Activated CD4-positive, alpha-beta T cell treated with anti-CD3 and anti-CD28 coated beads, Interleukin-2, amount 10 ng/mL, durations not matched to agents 7 days and 5 days (primary cell): ENCODE results near the gene NTM. TPM values are rescaled to one million over a fixed set of nuclear protein-coding genes. Genes with fewer than 3 reads are reported as not detected.

Source experiments
- CTCF ChIA-PET: fragments of 350-600 bp; sonication (Branson Sonifier 250); formaldehyde crosslinking; loops from one replicate; lab custom pipeline; 2021; ENCODE audit warnings: antibody characterized with exemption; lab: Charles Lee
- POLR2A ChIA-PET: fragments of 350-600 bp; sonication (Branson Sonifier 250); formaldehyde crosslinking; loops from one replicate; lab custom pipeline; 2021; ENCODE audit warnings: antibody characterized with exemption; lab: Charles Lee
- DNase-seq: peaks from one replicate; pipeline ENCODE4 v3.0.0-alpha.2; 2020
- H3K27ac Mint-ChIP-seq: one replicate; pipeline ENCODE4 v1.8.0; 2021; ENCODE audit warnings: mild to moderate bottlenecking, moderate library complexity, mixed read lengths
- H3K27me3 Mint-ChIP-seq: one replicate; pipeline ENCODE4 v1.8.0; 2021; ENCODE audit warnings: mixed read lengths
- H3K36me3 Mint-ChIP-seq: one replicate; pipeline ENCODE4 v1.8.0; 2021; ENCODE audit warnings: low read depth, mixed read lengths
- H3K4me1 Mint-ChIP-seq: one replicate; pipeline ENCODE4 v1.8.0; 2021; ENCODE audit warnings: mixed read lengths
- H3K4me3 Mint-ChIP-seq: one replicate; pipeline ENCODE4 v1.8.0; 2021; ENCODE audit warnings: mild to moderate bottlenecking, moderate library complexity, mixed read lengths
- H3K9me3 Mint-ChIP-seq: one replicate; pipeline ENCODE4 v1.8.0; 2021; ENCODE audit warnings: mixed read lengths
- total RNA-seq, 2 experiments: library from RNA; stranded (reverse); gene quantifications; one replicate each; pipeline ENCODE4 v1.2.3, GENCODE V29; 2021

NTM gene
- total RNA-seq, 2 experiments from 2014 or later, result not detected

- H3K9me3 Mint-ChIP-seq, result no peaks in the 10 kb centered on the region
- H3K4me3 Mint-ChIP-seq, result no peak overlapping the region
- no peak for DNase-seq
- H3K4me1 Mint-ChIP-seq, result no peaks in the 10 kb centered on the region
- no peak overlapping the region for H3K27ac Mint-ChIP-seq
- POLR2A ChIA-PET, result no interaction called here
- CTCF ChIA-PET, result no interaction called here
- no peaks in the 10 kb centered on the region for H3K27me3 Mint-ChIP-seq
- H3K36me3 Mint-ChIP-seq, result no peaks in the 10 kb centered on the region
Observed at GRCh38 chr11:131845255-131845654, 474.8 kb downstream of the NTM start.

GRCh38 chr11:131849485-131849884 lies 479.1 kb downstream of the NTM start:
- H3K4me3 Mint-ChIP-seq, result no peak overlapping the region
- H3K27ac Mint-ChIP-seq, result no peak overlapping the region
- H3K9me3 Mint-ChIP-seq, result no peaks in the 10 kb centered on the region
- DNase-seq, result no peak
- no peaks in the 10 kb centered on the region for H3K27me3 Mint-ChIP-seq
- no peaks in the 10 kb centered on the region for H3K4me1 Mint-ChIP-seq
- CTCF ChIA-PET, result no interaction called here
- H3K36me3 Mint-ChIP-seq, result no peaks in the 10 kb centered on the region
- POLR2A ChIA-PET, result no interaction called here

- no peak overlapping the region for H3K27ac Mint-ChIP-seq
- POLR2A ChIA-PET, result no interaction called here
- CTCF ChIA-PET, result interaction anchor here (1.3 kb wide), 1 partner anchor 21 kb away, joined by 3 read pairs; no protein-coding TSS in a partner anchor
- H3K27me3 Mint-ChIP-seq, result no peaks in the 10 kb centered on the region
- no peak for DNase-seq
- H3K4me1 Mint-ChIP-seq, result no peaks in the 10 kb centered on the region
- H3K9me3 Mint-ChIP-seq, result no peaks in the 10 kb centered on the region
- H3K4me3 Mint-ChIP-seq, result no peak overlapping the region
- H3K36me3 Mint-ChIP-seq, result no peaks in the 10 kb centered on the region
Observed at GRCh38 chr11:131850507-131850906, 480.1 kb downstream of the NTM start.

- POLR2A ChIA-PET, result no interaction called here
- H3K9me3 Mint-ChIP-seq, result no peaks in the 10 kb centered on the region
- no peak for DNase-seq
- no peak overlapping the region for H3K4me3 Mint-ChIP-seq
- no peak overlapping the region for H3K27ac Mint-ChIP-seq
- CTCF ChIA-PET, result no interaction called here
- no peaks in the 10 kb centered on the region for H3K36me3 Mint-ChIP-seq
- no peaks in the 10 kb centered on the region for H3K4me1 Mint-ChIP-seq
- H3K27me3 Mint-ChIP-seq, result no peaks in the 10 kb centered on the region
Observed at GRCh38 chr11:131851964-131852755, 481.7 kb downstream of the NTM start.

GRCh38 chr11:131852757-131853156 lies 482.3 kb downstream of the NTM start:
- Mint-ChIP-seq H3K27ac (no peak overlapping the region), H3K4me3 (no peak overlapping the region), H3K36me3 (no peaks in the 10 kb centered on the region), H3K4me1 (no peaks in the 10 kb centered on the region), H3K9me3 (no peaks in the 10 kb centered on the region), H3K27me3 (no peaks in the 10 kb centered on the region)
- DNase-seq, result no peak
- ChIA-PET POLR2A (no interaction called here), CTCF (no interaction called here)

GRCh38 chr11:131854391-131854790 lies 484.0 kb downstream of the NTM start:
- ChIA-PET CTCF (no interaction called here), POLR2A (no interaction called here)
- H3K9me3 Mint-ChIP-seq, result no peaks in the 10 kb centered on the region
- no peak for DNase-seq
- no peak overlapping the region for H3K4me3 Mint-ChIP-seq
- H3K36me3 Mint-ChIP-seq, result no peaks in the 10 kb centered on the region
- H3K27ac Mint-ChIP-seq, result no peak overlapping the region
- no peaks in the 10 kb centered on the region for H3K27me3 Mint-ChIP-seq
- no peaks in the 10 kb centered on the region for H3K4me1 Mint-ChIP-seq

GRCh38 chr11:131855320-131855719 lies 484.9 kb downstream of the NTM start:
- ChIA-PET POLR2A (no interaction called here), CTCF (no interaction called here)
- Mint-ChIP-seq H3K9me3 (no peaks in the 10 kb centered on the region), H3K27ac (no peak overlapping the region), H3K4me1 (no peaks in the 10 kb centered on the region), H3K27me3 (no peaks in the 10 kb centered on the region), H3K4me3 (no peak overlapping the region), H3K36me3 (no peaks in the 10 kb centered on the region)
- no peak for DNase-seq

- Mint-ChIP-seq H3K4me3 (no peak overlapping the region), H3K27me3 (no peaks in the 10 kb centered on the region), H3K27ac (no peak overlapping the region), H3K9me3 (no peaks in the 10 kb centered on the region), H3K4me1 (no peaks in the 10 kb centered on the region), H3K36me3 (no peaks in the 10 kb centered on the region)
- ChIA-PET CTCF (no interaction called here), POLR2A (no interaction called here)
- no peak for DNase-seq
Observed at GRCh38 chr11:131857246-131857645, 486.8 kb downstream of the NTM start.

GRCh38 chr11:131858505-131858904 lies 488.1 kb downstream of the NTM start:
- H3K27me3 Mint-ChIP-seq, result no peaks in the 10 kb centered on the region
- H3K27ac Mint-ChIP-seq, result no peak overlapping the region
- CTCF ChIA-PET, result no interaction called here
- POLR2A ChIA-PET, result no interaction called here
- no peaks in the 10 kb centered on the region for H3K9me3 Mint-ChIP-seq
- no peaks in the 10 kb centered on the region for H3K4me1 Mint-ChIP-seq
- H3K36me3 Mint-ChIP-seq, result no peaks in the 10 kb centered on the region
- no peak overlapping the region for H3K4me3 Mint-ChIP-seq
- no peak for DNase-seq

GRCh38 chr11:131859538-131860210 lies 489.3 kb downstream of the NTM start:
- Mint-ChIP-seq H3K4me1 (no peaks in the 10 kb centered on the region), H3K9me3 (no peaks in the 10 kb centered on the region), H3K36me3 (no peaks in the 10 kb centered on the region), H3K27me3 (no peaks in the 10 kb centered on the region), H3K27ac (no peak overlapping the region), H3K4me3 (no peak overlapping the region)
- ChIA-PET POLR2A (no interaction called here), CTCF (no interaction called here)
- DNase-seq, result no peak

- Mint-ChIP-seq H3K4me1 (no peaks in the 10 kb centered on the region), H3K4me3 (no peak overlapping the region), H3K27ac (no peak overlapping the region), H3K36me3 (no peaks in the 10 kb centered on the region), H3K27me3 (no peaks in the 10 kb centered on the region), H3K9me3 (peaks cover 3% of the 10 kb centered on the region)
- POLR2A ChIA-PET, result no interaction called here
- CTCF ChIA-PET, result no interaction called here
- DNase-seq, result no peak
Observed at GRCh38 chr11:131864228-131864627, 493.8 kb downstream of the NTM start.

- POLR2A ChIA-PET, result no interaction called here
- Mint-ChIP-seq H3K4me3 (no peak overlapping the region), H3K27me3 (no peaks in the 10 kb centered on the region), H3K36me3 (no peaks in the 10 kb centered on the region), H3K9me3 (peaks cover 3% of the 10 kb centered on the region), H3K4me1 (no peaks in the 10 kb centered on the region), H3K27ac (no peak overlapping the region)
- CTCF ChIA-PET, result no interaction called here
- no peak for DNase-seq
Observed at GRCh38 chr11:131865860-131866259, 495.4 kb downstream of the NTM start.

GRCh38 chr11:131866535-131867400 lies 496.4 kb downstream of the NTM start:
- Mint-ChIP-seq H3K4me3 (no peak overlapping the region), H3K9me3 (peaks cover 3% of the 10 kb centered on the region), H3K27ac (no peak overlapping the region), H3K4me1 (no peaks in the 10 kb centered on the region), H3K27me3 (no peaks in the 10 kb centered on the region), H3K36me3 (no peaks in the 10 kb centered on the region)
- ChIA-PET CTCF (no interaction called here), POLR2A (no interaction called here)
- no peak for DNase-seq
